AG09309 (cell line): ENCODE data around the gene NPAP1.
"Not testable (repeated sequence)": the region's sequence is repeated elsewhere in the genome, so short reads cannot be mapped to it uniquely, and the experiment has no call there.

Experiments
- DNase-seq: peaks from one replicate; pipeline ENCODE4 v3.0.0-alpha.2; 2010; ENCODE audit warnings: low read depth
- H3K4me3 ChIP-seq: 2 replicates; pipeline ENCODE4 v1.5.1; 2011; ENCODE audit warnings: mild to moderate bottlenecking, low read depth, low read length, moderate library complexity; ENCODE audit not compliant: control insufficient read depth
- TF ChIP-seq, protein P1 (sequence below): IDR thresholded peaks from 2 replicates; pipeline ENCODE4 v1.5.1; 2011; ENCODE audit warnings: mild to moderate bottlenecking, low read depth, low read length, inconsistent platforms; ENCODE audit not compliant: insufficient read depth, control insufficient read depth; ENCODE audit errors: missing control alignments

NPAP1 gene, protein sequence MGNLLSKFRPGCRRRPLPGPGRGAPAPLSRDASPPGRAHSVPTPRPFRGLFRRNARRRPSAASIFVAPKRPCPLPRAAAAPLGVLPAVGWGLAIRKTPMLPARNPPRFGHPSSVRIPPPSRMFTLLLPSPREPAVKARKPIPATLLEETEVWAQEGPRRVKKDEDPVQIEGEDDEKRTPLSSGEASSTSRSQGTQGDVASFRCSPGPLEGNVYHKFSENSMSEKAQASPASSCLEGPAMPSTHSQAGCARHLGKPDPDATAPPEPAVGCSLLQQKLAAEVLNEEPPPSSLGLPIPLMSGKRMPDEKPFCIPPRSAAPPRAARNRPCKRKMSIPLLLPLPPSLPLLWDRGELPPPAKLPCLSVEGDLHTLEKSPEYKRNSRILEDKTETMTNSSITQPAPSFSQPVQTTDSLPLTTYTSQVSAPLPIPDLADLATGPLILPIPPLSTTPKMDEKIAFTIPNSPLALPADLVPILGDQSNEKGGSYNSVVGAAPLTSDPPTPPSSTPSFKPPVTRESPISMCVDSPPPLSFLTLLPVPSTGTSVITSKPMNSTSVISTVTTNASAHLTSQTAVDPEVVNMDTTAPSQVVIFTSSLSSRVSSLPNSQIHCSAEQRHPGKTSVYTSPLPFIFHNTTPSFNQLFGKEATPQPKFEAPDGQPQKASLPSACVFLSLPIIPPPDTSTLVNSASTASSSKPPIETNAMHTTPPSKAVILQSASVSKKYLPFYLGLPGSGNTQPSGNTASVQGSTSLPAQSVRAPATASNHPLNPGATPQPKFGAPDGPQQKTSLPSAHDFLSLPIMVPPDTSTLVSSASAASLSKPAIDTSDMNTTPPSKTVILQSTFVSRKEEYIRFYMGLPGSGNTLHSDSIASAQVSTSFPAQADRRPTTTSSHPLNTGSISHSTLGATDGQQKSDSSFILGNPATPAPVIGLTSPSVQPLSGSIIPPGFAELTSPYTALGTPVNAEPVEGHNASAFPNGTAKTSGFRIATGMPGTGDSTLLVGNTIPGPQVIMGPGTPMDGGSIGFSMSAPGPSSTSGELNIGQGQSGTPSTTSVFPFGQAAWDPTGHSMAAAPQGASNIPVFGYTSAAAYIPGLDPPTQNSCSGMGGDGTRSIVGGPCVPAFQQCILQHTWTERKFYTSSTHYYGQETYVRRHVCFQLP

DNA sequence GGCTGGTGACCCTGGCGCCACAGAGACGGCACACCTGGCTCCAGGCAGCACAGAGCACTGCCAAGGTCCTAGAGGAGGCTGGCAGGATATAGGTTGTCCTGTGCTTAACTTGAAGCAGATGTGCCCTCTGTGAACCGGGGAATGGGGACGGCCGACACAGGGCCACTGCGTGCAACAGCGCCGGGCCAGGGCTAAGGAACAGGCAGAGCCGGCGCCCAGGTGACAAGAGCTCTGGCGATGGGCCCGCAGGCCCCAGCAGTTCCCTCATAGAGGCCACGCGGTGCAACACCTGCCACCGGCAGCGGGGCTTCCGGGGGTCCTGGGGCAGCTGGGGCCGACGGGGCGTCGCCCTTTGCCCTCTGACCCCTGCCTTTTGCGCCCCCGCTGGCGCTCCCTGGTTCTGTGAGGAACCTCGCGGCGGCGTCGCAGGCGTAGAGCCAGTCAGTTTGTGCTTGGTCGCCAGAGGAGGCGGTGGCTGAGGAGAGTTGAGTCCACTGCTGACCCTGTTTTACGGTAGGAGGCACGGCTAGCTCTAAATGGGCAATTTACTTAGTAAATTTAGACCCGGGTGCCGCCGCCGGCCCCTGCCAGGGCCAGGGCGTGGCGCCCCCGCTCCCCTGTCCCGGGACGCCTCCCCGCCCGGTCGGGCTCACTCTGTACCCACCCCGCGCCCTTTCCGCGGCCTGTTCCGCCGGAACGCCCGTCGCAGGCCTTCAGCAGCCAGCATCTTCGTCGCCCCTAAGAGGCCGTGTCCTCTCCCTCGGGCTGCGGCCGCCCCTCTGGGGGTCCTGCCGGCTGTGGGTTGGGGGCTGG is at the start of gene NPAP1:
Gene NPAP1 (plus strand): TSS at position 444 of the 813 bp plus-strand sequence. CDS start 93 bp downstream, at position 537.
- no peak for DNase-seq
- TF ChIP-seq, protein P1, sequence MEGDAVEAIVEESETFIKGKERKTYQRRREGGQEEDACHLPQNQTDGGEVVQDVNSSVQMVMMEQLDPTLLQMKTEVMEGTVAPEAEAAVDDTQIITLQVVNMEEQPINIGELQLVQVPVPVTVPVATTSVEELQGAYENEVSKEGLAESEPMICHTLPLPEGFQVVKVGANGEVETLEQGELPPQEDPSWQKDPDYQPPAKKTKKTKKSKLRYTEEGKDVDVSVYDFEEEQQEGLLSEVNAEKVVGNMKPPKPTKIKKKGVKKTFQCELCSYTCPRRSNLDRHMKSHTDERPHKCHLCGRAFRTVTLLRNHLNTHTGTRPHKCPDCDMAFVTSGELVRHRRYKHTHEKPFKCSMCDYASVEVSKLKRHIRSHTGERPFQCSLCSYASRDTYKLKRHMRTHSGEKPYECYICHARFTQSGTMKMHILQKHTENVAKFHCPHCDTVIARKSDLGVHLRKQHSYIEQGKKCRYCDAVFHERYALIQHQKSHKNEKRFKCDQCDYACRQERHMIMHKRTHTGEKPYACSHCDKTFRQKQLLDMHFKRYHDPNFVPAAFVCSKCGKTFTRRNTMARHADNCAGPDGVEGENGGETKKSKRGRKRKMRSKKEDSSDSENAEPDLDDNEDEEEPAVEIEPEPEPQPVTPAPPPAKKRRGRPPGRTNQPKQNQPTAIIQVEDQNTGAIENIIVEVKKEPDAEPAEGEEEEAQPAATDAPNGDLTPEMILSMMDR, result no peak
- H3K4me3 ChIP-seq, result no peak within 1 kb of the TSS

DNA sequence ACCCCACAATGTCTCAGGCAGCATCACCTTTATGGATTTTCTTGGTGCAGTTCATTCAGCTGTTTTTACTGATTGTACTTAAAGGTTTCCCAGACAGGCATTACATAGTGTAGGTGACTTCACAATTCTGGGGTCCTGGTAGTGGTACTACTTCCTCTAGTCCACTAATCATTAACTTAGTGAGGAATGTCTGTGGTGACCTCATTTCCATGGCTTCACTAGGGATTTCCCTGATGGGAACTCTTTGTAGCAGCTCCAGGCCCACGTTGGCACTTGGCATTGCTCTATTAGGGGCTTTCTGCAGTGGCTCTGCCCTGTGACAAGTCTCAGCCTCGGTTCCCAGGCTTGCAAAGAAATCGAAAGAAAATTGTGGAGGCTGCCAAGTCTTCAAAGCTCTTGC is 48.1 kb upstream of the NPAP1 start:
- no peak for DNase-seq
- H3K4me3 ChIP-seq, result no peak overlapping the region
- TF ChIP-seq, protein P1, result no peak

DNA sequence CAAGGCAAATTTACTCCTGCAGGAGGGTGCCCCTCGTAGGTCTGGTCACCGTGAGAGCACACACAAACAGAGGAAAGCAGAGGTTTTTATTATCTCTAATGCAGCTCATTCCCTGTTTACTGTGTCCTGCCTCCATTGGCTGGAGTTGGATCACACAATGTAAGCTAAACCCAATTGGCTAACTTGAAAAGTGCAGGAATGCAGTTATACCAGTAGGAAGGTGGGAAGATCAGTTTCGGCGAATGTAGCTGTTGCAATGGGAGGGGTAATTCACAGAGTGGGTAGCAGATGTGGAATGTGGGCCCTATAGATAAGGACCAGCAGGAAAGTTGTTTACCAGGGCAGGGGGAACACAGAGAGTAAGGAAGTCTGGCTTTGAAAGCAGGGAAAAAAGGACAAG is 42.5 kb upstream of the NPAP1 start:
- TF ChIP-seq, protein P1, result no peak
- no peak overlapping the region for H3K4me3 ChIP-seq
- no peak for DNase-seq

DNA sequence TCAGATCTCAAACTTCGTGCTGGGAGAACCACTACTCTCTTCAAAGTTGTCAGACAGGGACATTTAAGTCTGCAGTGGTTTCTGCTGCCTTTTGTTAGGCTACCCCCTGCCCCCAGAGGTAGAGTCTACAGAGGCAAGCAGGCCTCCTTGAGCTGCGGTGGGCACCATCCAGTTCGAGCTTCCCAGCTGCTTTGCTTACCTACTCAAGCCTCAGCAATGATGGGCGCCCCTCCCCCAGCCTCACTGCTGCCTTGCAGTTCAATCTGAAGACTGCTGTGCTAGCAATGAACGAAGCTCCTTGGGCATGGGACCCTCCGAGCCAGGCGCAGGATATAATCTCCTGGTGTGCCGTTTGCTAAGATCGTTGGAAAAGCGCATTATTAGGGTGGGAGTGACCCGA is 36.2 kb upstream of the NPAP1 start:
- DNase-seq, H3K4me3 ChIP-seq: not testable (repeated sequence)

DNA sequence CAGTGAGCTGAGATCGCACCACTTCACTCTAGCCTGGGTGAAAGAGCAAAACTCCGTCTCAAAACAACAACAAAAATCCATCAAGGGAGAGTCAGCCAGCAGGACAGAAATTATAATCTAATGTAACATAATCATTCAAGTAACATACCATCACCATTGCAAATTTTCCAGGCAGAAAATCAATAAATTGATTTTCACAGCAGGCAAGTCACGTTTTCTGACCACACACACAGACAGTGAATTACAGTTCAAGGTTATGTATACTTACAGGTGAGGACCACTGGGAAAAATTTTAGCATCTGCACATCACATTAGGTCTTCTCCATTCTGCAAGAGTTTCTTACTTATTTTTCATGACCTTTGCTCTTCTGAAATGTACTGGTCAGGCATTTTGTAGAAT is 29.9 kb upstream of the NPAP1 start:
- no peak overlapping the region for H3K4me3 ChIP-seq
- TF ChIP-seq, protein P1, result no peak
- DNase-seq, result no peak

DNA sequence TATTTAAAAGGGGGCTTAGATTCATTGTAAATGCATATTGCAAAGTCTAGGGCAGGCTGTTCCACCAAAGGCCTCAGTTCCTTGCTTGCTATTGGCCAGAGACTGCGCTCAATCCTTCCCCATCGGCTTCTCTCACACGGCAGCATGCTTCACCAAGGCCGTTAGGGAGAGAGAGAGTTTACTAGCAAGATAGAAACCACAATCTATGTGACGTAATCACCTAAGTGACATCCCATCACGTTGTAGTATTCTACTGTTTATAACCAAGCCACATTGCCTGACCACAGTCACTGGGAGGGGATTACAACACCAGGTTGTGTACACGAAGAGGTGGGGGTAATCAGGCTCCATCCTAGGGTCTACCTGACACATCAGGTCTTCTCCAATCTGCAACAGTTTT is 16.0 kb upstream of the NPAP1 start:
- TF ChIP-seq, protein P1, result no peak
- DNase-seq, result no peak
- no peak overlapping the region for H3K4me3 ChIP-seq
